Transverse colon (tissue), 3 donors: Measurements from ENCODE around the gene LINGO3.

Source experiments
- EP300 ChIP-seq: sonication (generic); formaldehyde crosslinking; IDR thresholded peaks from one replicate; pipeline ENCODE4 v1.6.1; 2017; ENCODE audit warnings: antibody characterized with exemption, low read depth
- POLR2A ChIP-seq: fragments of 450-650 bp; IDR thresholded peaks from one replicate; pipeline ENCODE4 v1.6.1; 2016; ENCODE audit warnings: antibody characterized with exemption, mild to moderate bottlenecking, moderate library complexity
- TF ChIP-seq, protein P1 (sequence below), 5 experiments: fragments of 200-600 bp in 3 of 5; fragments of 450-650 bp in 2 of 5; sonication (generic) in 3 of 5; IDR thresholded peaks; 1 replicate in 2 of 5; 2 replicates in 3 of 5; pipeline ENCODE4 v1.5.1; 2016 to 2017; ENCODE audit warnings: antibody characterized with exemption in 5 of 5, inconsistent platforms in 3 of 5, mild to moderate bottlenecking in 2 of 5, moderate library complexity in 1 of 5

DNA sequence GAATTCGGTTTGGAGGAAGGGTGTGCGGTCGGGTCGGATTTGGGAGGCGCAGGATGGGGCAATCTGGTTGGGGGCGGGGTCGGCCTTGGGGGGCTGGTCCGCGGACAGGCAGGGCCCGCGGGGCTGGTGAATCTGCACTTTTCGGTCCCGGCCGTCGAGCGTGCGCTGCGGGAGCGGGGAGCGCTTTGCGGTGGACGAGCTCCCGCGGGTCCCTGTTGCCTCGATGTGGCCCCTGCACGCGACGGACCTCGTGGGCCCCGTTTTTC is 37.9 kb downstream of the LINGO3 start:
- TF ChIP-seq POLR2A, result no peak
- TF ChIP-seq, protein P1, sequence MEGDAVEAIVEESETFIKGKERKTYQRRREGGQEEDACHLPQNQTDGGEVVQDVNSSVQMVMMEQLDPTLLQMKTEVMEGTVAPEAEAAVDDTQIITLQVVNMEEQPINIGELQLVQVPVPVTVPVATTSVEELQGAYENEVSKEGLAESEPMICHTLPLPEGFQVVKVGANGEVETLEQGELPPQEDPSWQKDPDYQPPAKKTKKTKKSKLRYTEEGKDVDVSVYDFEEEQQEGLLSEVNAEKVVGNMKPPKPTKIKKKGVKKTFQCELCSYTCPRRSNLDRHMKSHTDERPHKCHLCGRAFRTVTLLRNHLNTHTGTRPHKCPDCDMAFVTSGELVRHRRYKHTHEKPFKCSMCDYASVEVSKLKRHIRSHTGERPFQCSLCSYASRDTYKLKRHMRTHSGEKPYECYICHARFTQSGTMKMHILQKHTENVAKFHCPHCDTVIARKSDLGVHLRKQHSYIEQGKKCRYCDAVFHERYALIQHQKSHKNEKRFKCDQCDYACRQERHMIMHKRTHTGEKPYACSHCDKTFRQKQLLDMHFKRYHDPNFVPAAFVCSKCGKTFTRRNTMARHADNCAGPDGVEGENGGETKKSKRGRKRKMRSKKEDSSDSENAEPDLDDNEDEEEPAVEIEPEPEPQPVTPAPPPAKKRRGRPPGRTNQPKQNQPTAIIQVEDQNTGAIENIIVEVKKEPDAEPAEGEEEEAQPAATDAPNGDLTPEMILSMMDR (IDR thresholded peaks at IDR 0.05), result no peak
- TF ChIP-seq EP300, result no peak
